ENCODE data around the gene RPL23.

The RPL23 gene

DNA sequence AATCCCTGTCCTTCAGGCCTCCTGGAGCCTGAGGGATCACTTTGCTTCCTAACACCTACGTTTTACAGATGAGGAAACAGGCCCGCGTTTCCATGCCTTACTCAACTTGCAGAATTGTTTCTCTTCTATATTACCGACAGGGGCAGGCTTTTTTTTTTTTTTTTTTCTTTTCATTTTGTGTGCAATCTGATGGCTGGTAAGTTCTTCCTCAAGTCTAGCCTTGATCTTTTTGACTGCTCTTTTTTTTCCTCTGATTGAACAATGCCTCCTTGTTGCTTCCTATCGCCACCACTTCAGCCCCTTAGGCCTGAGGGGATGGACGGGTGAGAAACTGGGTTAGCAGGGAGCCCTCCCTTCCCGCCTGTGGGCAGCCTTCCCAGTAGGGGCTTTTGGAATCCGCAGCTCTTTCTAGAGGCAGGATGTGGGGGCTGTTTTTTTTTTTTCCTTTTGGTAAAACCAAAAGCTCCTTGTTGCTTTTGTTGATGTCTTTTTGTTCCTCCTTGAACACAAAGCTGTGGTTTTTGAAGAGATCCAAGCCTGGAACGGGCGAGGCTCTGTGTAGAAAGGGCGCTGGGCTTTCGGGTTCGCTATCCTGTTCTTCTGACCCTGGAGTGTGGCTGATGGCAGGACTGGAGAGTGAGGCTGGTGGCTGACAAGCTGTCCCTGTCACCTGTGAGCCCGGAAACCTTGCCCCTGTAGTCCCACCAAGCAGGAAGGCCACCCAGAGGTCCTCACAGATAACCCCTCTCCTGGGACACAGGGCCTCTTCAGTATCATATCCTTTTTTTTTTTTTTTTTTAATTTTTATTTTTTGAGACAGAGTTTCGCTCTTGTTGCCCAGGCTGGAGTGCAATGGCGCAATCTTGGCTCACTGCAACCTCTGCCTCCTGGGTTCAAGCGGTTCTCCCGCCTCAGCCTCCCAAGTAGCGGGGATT, 30.3 kb upstream of the RPL23 start:
- DNase-seq: no peak

GRCh38 chr17:38882870-38883269, 29.3 kb upstream of the RPL23 start:
- no peak for DNase-seq

- no peak for DNase-seq
These were observed 28.2 kb upstream of the RPL23 start for GRCh38 chr17:38881600-38882191.

- DNase-seq: no peak
These were observed 26.6 kb upstream of the RPL23 start for GRCh38 chr17:38879878-38880665.

- no peak for DNase-seq
These were observed 23.8 kb upstream of the RPL23 start for GRCh38 chr17:38877130-38877851.

DNA sequence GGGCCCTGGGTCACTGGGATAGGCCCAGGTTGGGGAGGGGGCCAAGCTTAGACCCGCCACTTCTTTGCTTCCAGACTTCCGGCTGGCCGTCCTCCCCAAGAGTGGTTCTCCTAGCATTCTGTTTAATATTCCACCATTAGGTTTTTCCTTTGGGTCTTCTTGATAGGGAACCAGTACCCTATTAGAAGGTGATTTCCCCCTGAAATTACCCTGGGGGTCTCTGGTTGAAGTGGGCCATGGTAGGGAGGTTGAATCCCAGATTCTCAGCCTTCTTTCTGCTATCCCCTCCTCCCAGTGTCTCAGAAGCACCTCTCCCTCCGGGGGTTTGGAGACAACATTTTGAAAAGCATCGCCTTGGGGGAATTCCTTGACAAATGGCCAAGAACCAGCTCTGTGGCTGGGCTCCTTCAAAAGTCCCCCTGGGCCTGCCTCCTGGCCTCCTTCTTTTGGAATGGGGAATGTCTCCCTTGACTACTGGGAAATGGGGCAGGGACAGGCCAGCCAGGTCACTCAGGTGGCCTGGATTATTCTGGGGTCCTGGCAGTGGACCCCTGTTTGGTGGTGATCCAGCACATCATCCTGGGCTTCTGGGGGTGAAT, 22.1 kb upstream of the RPL23 start:
- DNase-seq: no peak

- no peak for DNase-seq
These were observed 21.2 kb upstream of the RPL23 start for GRCh38 chr17:38874505-38875400.

DNA sequence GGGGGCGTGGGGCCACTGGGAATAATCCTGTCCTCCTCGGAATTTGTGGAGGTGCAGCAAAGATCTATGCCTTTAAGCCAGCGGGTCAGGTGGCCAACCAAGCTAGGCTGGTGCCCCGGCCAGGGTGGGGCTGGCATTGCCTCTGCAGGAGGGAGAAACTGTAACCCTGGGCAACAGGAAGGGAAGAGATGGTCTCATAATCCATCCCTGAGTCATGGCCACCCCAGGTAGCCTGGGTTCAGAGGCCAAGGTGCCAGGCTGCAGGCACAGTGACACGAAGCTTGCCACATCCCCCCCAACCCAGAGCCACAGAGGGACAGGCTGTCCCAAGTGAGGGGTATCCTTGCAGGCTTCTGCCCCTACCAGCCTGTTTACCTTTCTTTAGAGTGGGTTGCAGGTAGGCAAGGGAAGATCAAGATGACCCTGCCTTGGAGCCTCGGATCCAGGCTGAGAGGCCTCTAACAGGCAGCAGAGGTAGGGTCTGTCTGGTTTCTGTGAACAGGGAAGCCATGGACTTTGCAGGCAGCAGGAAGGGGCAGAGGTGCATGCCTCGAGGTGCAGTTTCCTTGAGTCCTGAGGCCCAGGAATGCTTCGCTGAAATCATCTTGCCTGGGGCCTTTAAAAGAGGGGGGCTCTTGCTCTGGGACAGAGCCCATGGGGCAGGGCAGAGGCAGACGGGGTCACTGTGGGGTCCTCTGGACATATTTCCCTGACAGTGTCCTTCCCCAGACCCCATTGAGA, 20.3 kb upstream of the RPL23 start:
- DNase-seq: no peak

DNA sequence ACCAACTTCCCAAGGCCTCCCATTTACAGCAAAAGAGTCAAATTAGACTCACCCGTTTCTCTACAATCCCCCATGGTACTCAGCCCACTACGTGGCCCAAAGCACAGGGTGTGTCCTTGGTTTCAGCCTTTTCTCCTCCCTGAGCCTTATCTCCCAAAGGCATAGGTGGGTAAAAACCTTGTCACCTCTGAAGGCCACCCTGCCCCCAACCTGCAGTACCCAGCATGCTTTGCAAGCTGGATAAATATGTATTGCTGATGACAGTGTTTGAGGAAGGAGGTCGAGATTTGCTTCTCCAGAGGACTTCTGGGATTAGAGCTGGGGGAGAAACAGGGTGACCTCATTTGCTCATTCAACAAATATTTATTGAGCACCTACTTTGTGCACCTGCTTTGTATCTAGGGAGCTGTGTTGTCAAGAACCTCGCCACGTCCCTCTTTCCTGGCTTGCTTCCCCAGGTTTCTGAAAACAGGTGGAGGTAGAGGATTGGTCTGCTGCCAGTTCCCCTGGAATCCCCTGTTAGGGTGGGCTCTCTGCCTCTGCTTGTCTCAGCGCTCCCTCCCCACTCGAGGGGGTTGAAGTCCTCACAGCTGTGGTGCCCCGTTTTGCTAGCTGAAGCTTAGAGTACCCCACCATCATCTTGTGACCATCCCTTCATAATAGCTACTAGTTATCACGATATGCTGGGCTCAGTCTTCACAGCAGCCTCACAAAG, 19.3 kb upstream of the RPL23 start:
- no peak for DNase-seq

DNA sequence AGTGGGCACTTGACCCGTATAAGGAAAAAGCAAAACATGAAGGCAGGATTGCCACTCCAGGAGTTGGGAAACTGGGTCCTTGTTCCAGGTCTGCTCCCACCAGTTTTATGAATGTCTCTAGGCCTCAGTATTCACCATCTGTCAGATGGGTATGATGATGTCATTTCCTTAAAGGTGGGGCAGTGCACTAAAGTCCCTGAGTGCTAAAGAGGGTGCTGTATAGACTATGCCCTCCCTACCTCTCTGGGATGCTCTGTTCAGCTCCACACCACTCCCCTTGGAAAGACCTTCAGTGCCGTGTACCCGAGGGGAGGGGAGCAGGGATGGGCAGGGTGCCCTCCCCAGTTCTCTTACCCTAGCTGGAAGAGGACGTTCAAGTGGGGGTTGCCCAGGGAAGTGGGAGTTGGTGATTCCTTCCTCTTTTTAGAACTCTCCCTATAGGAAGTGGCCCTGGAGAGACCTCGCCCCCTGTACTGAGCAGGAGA, 18.5 kb upstream of the RPL23 start:
- no peak for DNase-seq

GRCh38 chr17:38871247-38872015, 17.9 kb upstream of the RPL23 start:
- DNase-seq: peak; percentile 69

DNA sequence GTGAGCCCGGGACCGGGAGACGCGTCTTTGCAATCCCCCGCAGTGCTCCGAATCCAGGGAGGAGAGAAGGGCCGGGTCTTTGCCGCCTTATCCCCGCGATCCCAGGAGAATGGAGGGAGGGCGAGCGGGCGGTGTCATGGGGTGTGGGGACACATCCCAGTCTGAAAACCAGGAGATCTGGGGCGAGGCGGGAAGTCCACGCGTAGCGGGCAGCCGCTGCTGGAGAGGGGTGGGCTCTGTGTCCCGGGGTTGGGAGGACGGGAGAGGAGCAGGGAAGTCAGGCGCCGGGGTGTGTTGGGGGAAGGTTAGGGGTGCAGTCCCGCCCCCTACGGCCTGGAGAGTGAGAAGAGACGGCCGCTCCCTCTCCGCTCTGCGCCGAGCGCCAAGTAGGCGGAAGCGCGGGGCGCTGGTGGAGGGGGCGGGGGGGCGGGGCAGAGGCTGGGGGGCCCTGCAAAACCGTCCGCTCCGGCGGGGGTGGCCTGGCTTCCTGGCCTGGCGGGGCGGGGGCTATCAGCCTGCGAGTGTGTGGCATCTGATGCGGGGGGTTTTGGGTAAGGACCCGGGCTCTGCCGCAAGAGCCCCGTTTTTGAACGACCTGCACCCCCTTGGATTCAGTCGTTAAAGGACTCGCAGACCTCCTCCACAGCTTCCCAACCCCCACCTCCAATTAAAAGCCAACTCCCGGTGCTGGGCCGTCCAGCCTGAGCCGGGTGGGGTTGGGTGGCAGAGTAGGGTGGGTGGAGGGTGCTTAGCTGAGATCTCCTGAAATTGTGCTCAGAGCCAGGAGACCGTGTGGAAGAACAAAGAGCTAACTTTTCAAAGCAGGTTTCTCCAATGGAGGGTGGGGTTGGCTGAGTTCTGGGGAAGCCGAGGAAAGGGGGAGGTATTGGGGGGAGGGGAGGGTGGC, 17.0 kb upstream of the RPL23 start:
- DNase-seq: peak; percentile 21

DNA sequence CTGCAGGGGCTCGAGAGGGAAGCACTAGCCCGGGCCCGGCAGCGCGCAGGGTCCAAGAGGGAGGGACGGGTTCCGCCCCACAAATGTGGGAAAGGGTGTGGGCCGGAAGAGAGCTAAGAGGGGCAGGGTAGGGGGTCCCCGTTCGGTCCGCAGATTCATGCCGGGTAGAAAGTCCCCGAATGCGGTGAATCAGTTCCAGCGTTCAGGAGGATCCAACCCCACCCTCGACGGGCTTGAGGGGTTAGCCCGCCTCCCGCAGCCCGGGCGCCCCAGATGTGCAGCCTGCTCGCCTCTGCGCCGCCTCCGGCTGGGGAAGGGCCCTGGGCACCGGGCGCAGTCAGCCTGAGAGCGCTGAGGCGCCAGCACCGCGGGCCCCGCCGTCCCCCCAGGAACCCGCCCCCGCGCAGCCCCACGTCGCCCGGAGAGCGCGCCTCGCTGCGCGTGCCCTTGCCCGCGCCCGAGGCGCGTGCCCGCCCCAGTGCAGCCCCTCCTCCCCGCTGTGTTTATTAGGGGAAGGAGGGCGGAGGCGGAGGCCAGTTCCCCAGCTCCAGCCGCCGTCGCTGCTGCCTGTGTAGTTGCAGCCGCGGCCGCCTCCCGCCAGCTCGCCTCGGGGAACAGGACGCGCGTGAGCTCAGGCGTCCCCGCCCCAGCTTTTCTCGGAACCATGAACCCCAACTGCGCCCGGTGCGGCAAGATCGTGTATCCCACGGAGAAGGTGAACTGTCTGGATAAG, 16.2 kb upstream of the RPL23 start, which contains the start of gene LASP1:
Gene LASP1, plus strand, starts transcription at position 533 of the 733 bp plus-strand sequence. Its CDS starts 132 bp downstream, at position 665.
- peak; percentile 67 for DNase-seq

DNA sequence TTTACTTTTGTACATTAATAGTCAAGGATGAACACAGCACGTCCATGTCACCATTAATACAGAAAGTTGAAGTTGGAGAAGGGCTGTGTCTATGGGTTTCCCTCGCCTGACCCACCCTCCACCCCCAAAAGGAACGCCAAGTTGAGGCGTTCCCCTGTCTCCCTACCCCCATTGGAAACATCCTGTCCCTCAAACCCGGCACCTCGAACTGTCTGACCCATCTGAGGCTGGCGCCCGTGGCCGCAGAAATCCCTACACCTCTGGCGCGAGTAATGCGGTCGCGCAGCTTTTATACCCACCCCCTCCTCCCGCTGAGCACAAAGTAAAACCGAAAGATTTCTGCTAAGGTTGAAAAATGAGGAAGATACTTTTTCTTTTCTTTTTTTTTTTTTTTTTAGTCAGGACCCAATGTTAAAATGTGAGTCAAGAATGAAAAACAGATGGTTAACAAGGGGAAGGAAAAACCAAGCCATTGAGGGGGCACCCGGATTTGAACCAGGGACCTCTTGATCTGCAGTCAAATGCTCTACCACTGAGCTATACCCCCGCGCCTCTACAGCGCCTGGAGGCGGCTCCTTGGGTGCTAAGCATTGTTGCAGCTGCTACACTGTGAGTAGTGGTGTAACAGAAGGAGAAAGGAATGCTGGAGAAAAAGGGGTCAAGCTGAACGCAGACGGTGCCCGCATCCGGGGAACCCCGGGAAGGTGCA, 15.4 kb upstream of the RPL23 start:
- peak; percentile 75 for DNase-seq

DNA sequence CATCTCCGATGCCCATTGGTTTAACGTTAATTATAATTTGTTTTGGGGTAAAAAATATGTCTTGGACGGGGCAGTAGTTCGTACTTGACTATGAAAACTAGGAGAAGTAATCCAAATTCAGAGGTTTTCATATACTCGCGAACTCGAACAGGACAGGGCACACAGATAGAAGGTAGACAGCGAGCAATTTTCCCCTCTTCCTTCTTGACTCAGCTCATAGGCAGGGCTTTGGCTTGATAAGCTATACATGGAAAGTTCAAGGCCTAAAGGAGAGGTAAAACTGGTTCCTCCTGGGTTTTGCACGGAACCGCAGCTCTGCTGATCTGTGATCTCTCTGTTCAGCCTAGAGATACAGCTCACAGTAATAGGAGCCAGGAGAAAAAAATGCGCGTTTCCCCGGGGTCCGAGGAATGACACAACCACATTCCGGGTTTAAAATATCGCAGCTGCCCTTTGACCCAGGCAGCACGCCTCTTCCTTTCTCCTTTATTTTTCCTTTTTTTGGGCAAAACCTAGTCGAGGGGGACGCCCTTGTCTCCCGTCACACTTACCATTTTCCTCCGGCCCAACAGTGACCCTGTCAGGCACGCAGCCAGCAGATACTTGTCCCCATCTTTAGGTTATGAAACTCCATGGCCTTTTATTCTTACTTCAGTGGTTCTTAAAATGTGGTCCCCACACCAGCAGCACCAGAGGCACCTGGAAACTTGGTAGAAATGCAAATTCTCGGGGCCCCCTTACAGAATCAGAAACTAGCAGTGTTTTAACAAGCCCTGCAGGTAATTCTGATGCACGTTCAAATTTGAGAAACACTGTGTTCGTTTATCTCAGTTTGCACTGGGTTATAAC, 14.7 kb upstream of the RPL23 start:
- DNase-seq: no peak

All from GF-D8 (cell line).